ENCODE measurements around the gene COL23A1. TPM values are rescaled to one million over a fixed set of nuclear protein-coding genes. Genes with fewer than 3 reads are reported as not detected.

COL23A1 gene
- total RNA-seq, 1 donor from 2014 or later, result 2.9 TPM

GRCh38 chr5:178428341-178429155 lies 161.6 kb downstream of the COL23A1 start:
- Mint-ChIP-seq H3K36me3 (ENCODE audit: unreplicated experiment) (peaks cover 9% of the 10 kb centered on the region), H3K9me3 (ENCODE audit: unreplicated experiment) (peaks cover 4% of the 10 kb centered on the region), H3K4me1 (ENCODE audit: low read depth, unreplicated experiment) (peaks cover 2% of the 10 kb centered on the region), H3K27ac (ENCODE audit: unreplicated experiment) (no peak overlapping the region), H3K4me3 (ENCODE audit: unreplicated experiment) (no peak overlapping the region), H3K27me3 (ENCODE audit: unreplicated experiment) (peaks cover 2% of the 10 kb centered on the region)
- TF ChIP-seq CTCF (IDR thresholded peaks at IDR 0.05; ENCODE audit: partially characterized antibody, unreplicated experiment), result no peak
- DNase-seq, result no peak

- H3K27ac Mint-ChIP-seq (ENCODE audit: unreplicated experiment), result no peak overlapping the region
- peaks cover 9% of the 10 kb centered on the region for H3K36me3 Mint-ChIP-seq (ENCODE audit: unreplicated experiment)
Observed at GRCh38 chr5:178427576-178428197, 162.5 kb downstream of the COL23A1 start.

GRCh38 chr5:178426326-178427130 lies 163.7 kb downstream of the COL23A1 start:
- DNase-seq, result no peak
- TF ChIP-seq CTCF (IDR thresholded peaks at IDR 0.05; ENCODE audit: partially characterized antibody, unreplicated experiment), result no peak
- Mint-ChIP-seq H3K4me3 (ENCODE audit: unreplicated experiment) (no peak overlapping the region), H3K36me3 (ENCODE audit: unreplicated experiment) (peaks cover 9% of the 10 kb centered on the region), H3K27ac (ENCODE audit: unreplicated experiment) (no peak overlapping the region), H3K9me3 (ENCODE audit: unreplicated experiment) (peaks cover 1% of the 10 kb centered on the region), H3K4me1 (ENCODE audit: low read depth, unreplicated experiment) (peaks cover 8% of the 10 kb centered on the region), H3K27me3 (ENCODE audit: unreplicated experiment) (peaks cover 2% of the 10 kb centered on the region)

More at GRCh38 chr5:178427576-178428197, 162.5 kb downstream of the COL23A1 start:
- peaks cover 1% of the 10 kb centered on the region for H3K9me3 Mint-ChIP-seq (ENCODE audit: unreplicated experiment)
- H3K4me3 Mint-ChIP-seq (ENCODE audit: unreplicated experiment), result no peak overlapping the region
- DNase-seq, result no peak
- peaks cover 2% of the 10 kb centered on the region for H3K27me3 Mint-ChIP-seq (ENCODE audit: unreplicated experiment)
- no peak for TF ChIP-seq CTCF (IDR thresholded peaks at IDR 0.05; ENCODE audit: partially characterized antibody, unreplicated experiment)
- H3K4me1 Mint-ChIP-seq (ENCODE audit: low read depth, unreplicated experiment), result peaks cover 2% of the 10 kb centered on the region

GRCh38 chr5:178425621-178426068 lies 164.5 kb downstream of the COL23A1 start:
- TF ChIP-seq CTCF (IDR thresholded peaks at IDR 0.05; ENCODE audit: partially characterized antibody, unreplicated experiment), result no peak
- peaks cover 1% of the 10 kb centered on the region for H3K9me3 Mint-ChIP-seq (ENCODE audit: unreplicated experiment)
- H3K27ac Mint-ChIP-seq (ENCODE audit: unreplicated experiment), result no peak overlapping the region
- peaks cover 8% of the 10 kb centered on the region for H3K4me1 Mint-ChIP-seq (ENCODE audit: low read depth, unreplicated experiment)
- DNase-seq, result no peak
- H3K36me3 Mint-ChIP-seq (ENCODE audit: unreplicated experiment), result peaks cover 5% of the 10 kb centered on the region
- no peaks in the 10 kb centered on the region for H3K27me3 Mint-ChIP-seq (ENCODE audit: unreplicated experiment)
- no peak overlapping the region for H3K4me3 Mint-ChIP-seq (ENCODE audit: unreplicated experiment)

Measured in glutamatergic neuron (in vitro differentiated cells).